Tibial artery (tissue), 4 donors: ENCODE measurements around the gene SLC39A11.

Experiments
- DNase-seq, 2 donors: peaks; one replicate each; pipeline ENCODE4 v3.0.0-alpha.2; 2019
- H3K27ac ChIP-seq, 2 donors: fragments of 200-600 bp; sonication (generic) in 1 of 2; 1 replicate in 1 of 2; 2 replicates in 1 of 2; pipeline ENCODE4 v1.5.1; 2018 to 2019; ENCODE audit warnings: mild to moderate bottlenecking in 1 of 2
- H3K27me3 ChIP-seq, 2 donors: fragments of 200-600 bp; sonication (generic) in 1 of 2; one replicate each; pipeline versions ENCODE4 v1.5.1 to v1.6.0; 2016 to 2019
- H3K36me3 ChIP-seq, 3 donors: fragments of 200-600 bp; sonication (generic) in 2 of 3; one replicate each; pipeline ENCODE4 v1.5.1; 2016 to 2019; ENCODE audit warnings: mild to moderate bottlenecking in 2 of 3
- H3K4me1 ChIP-seq, 4 donors: fragments of 200-600 bp; sonication (generic) in 2 of 4; 1 replicate in 3 of 4; 2 replicates in 1 of 4; pipeline ENCODE4 v1.5.1; 2016 to 2019
- H3K4me3 ChIP-seq, 2 donors: fragments of 200-600 bp; sonication (generic) in 1 of 2; 1 replicate in 1 of 2; 2 replicates in 1 of 2; pipeline ENCODE4 v1.5.1; 2018 to 2019; ENCODE audit warnings: mild to moderate bottlenecking in 2 of 2
- H3K9me3 ChIP-seq, 3 donors: fragments of 200-600 bp; sonication (generic) in 1 of 3; one replicate each; pipeline ENCODE4 v1.5.1; 2016 to 2019
- intact Hi-C: fragments of 100-400 bp; cut with DNase I; formaldehyde crosslinking; loops from one replicate; pipeline ENCODE4 v1.15.0; 2023; ENCODE audit warnings: low total_unique reads
- TF ChIP-seq, protein P1 (sequence below), 2 experiments: fragments of 200-600 bp in 1 of 2; fragments of 450-650 bp in 1 of 2; IDR thresholded peaks; one replicate each; pipeline ENCODE4 v1.5.1; 2017 to 2019; ENCODE audit warnings: antibody characterized with exemption in 2 of 2, mild to moderate bottlenecking in 1 of 2, moderate library complexity in 1 of 2

Gene SLC39A11

DNA sequence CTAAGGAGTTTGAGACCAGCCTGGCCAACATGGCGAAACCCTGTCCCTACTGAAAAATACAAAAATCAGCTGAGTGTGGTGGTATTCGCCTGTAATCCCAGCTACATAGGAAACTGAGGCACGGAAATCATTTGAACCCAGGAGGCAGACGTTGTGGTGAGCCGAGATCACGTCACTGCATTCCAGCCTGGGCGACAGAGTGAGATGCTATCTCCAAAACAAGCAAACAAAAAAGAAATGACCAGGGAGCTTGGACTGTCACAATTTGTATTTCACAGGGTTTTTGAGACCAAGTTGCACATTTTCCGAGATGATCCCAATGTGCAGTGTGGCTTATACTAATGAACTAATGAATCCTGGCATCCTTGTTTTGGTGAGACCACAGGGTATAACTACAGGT, 156.5 kb downstream of the SLC39A11 start:
- intact Hi-C loops: no loop called here
- H3K27me3 ChIP-seq: no peaks in the 10 kb centered on the region
- TF ChIP-seq, protein P1, sequence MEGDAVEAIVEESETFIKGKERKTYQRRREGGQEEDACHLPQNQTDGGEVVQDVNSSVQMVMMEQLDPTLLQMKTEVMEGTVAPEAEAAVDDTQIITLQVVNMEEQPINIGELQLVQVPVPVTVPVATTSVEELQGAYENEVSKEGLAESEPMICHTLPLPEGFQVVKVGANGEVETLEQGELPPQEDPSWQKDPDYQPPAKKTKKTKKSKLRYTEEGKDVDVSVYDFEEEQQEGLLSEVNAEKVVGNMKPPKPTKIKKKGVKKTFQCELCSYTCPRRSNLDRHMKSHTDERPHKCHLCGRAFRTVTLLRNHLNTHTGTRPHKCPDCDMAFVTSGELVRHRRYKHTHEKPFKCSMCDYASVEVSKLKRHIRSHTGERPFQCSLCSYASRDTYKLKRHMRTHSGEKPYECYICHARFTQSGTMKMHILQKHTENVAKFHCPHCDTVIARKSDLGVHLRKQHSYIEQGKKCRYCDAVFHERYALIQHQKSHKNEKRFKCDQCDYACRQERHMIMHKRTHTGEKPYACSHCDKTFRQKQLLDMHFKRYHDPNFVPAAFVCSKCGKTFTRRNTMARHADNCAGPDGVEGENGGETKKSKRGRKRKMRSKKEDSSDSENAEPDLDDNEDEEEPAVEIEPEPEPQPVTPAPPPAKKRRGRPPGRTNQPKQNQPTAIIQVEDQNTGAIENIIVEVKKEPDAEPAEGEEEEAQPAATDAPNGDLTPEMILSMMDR (IDR thresholded peaks at IDR 0.05): no peak
- DNase-seq: no peak
- no peaks in the 10 kb centered on the region for H3K36me3 ChIP-seq
- H3K4me3 ChIP-seq: no peak overlapping the region
- H3K4me1 ChIP-seq: no peaks in the 10 kb centered on the region
- H3K27ac ChIP-seq: no peak overlapping the region
- H3K9me3 ChIP-seq: no peaks in the 10 kb centered on the region

GRCh38 chr17:72934927-72935326, 157.6 kb downstream of the SLC39A11 start:
- intact Hi-C loops: no loop called here
- no peaks in the 10 kb centered on the region for H3K36me3 ChIP-seq
- no peak overlapping the region for H3K4me3 ChIP-seq
- no peak for DNase-seq
- TF ChIP-seq, protein P1 (IDR thresholded peaks at IDR 0.05): no peak
- no peaks in the 10 kb centered on the region for H3K4me1 ChIP-seq
- H3K27ac ChIP-seq: no peak overlapping the region
- H3K9me3 ChIP-seq: no peaks in the 10 kb centered on the region
- H3K27me3 ChIP-seq: no peaks in the 10 kb centered on the region

GRCh38 chr17:72931635-72932034, 160.9 kb downstream of the SLC39A11 start:
- H3K4me3 ChIP-seq: no peak overlapping the region
- H3K9me3 ChIP-seq: no peaks in the 10 kb centered on the region
- TF ChIP-seq, protein P1 (IDR thresholded peaks at IDR 0.05): no peak
- intact Hi-C loops: no loop called here
- no peaks in the 10 kb centered on the region for H3K27me3 ChIP-seq
- H3K4me1 ChIP-seq: no peaks in the 10 kb centered on the region
- no peak overlapping the region for H3K27ac ChIP-seq
- no peaks in the 10 kb centered on the region for H3K36me3 ChIP-seq
- DNase-seq: no peak

DNA sequence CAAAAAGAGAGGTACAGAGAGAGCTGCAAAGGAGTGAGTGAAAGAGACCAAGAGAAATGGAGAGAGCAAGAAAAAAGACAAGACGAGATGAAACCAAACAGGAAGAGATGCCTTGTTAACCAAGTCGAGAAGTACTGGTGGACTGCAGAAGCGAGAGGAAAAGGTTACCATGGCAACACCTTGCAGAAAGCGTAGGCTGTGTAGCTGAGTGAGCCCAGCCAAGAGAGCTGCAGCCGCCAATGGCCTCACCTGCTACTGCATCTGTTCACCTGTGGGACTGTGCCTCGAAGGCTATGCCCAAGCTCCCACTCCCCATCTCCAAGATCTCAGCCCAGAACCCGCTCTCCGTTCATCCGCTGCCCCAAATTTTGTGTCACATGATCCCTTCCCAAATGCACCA, 161.3 kb downstream of the SLC39A11 start:
- Histone ChIP-seq H3K4me1 (no peaks in the 10 kb centered on the region), H3K4me3 (no peak overlapping the region), H3K9me3 (no peaks in the 10 kb centered on the region), H3K27me3 (no peaks in the 10 kb centered on the region), H3K27ac (no peak overlapping the region), H3K36me3 (no peaks in the 10 kb centered on the region)
- DNase-seq: no peak
- TF ChIP-seq, protein P1 (IDR thresholded peaks at IDR 0.05): no peak
- intact Hi-C loops: no loop called here

- Histone ChIP-seq H3K27me3 (no peaks in the 10 kb centered on the region), H3K9me3 (no peaks in the 10 kb centered on the region), H3K4me3 (no peak overlapping the region), H3K36me3 (no peaks in the 10 kb centered on the region), H3K27ac (no peak overlapping the region), H3K4me1 (no peaks in the 10 kb centered on the region)
- intact Hi-C loops: no loop called here
- no peak for DNase-seq
- TF ChIP-seq, protein P1 (IDR thresholded peaks at IDR 0.05): no peak
Measured at GRCh38 chr17:72930031-72930430, 162.5 kb downstream of the SLC39A11 start.

- no peaks in the 10 kb centered on the region for H3K36me3 ChIP-seq
- no peak overlapping the region for H3K27ac ChIP-seq
- DNase-seq: no peak
- TF ChIP-seq, protein P1 (IDR thresholded peaks at IDR 0.05): no peak
- H3K4me3 ChIP-seq: no peak overlapping the region
- intact Hi-C loops: no loop called here
- no peaks in the 10 kb centered on the region for H3K4me1 ChIP-seq
- H3K9me3 ChIP-seq: no peaks in the 10 kb centered on the region
- no peaks in the 10 kb centered on the region for H3K27me3 ChIP-seq
Measured at GRCh38 chr17:72928454-72929136, 163.9 kb downstream of the SLC39A11 start.
